ENCODE data around the gene F8.

F8 gene

DNA sequence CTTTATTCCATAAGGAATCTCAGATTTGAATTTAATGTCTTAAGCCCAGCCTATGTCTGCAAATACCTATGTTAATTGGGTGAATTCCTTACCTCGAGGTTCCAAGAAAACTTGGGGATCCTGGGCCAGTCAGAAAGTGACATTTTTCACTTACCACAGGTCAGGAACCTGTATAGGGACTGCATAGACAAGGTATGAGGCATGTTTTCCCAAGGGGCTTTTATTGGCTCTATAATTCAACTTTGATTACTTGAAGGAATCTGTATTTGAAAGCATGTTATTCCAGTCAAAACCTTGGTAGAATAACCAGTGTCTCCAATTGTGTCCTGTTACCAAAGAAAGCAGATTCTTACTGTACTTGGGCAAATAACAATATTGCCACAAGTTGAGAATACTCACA, 208.7 kb downstream of the F8 start:
- DNase-seq (ENCODE audit: low spot score) = no peak

DNA sequence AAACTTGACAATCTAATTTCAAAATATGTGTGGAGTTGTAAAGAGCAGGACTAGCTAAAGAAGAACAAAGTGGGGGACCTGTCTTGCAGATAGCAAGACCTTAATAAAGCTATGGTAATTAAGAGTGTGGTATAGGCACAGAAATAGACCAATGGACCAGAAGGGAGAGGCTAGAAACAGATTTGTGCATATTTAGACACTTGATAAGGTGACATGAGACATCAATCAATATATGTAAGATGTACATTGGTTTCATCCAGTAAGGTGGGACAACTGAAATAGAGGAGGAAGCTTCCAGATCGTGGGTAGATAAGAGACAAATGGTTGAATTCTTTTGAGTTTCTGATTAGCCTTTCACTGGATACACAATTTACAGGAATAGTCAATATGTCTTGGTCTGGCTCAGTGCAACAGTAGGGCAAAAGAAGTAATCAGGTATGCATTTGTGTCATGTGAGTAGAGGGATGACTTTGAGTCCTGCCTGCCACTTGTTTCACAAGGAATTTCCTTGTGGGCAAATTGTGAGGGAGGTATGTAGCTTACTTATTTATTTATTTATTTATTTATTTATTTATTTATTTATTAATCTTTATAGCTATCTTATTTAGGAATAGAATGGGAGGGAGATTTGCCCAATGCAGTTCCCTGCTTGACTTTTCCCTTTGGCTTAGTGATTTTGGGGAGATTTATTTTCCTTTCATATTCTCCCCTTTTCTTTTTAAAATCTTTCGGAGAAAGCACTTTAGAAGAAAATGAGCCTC, 210.0 kb downstream of the F8 start:
- no peak for DNase-seq (ENCODE audit: low spot score)

DNA sequence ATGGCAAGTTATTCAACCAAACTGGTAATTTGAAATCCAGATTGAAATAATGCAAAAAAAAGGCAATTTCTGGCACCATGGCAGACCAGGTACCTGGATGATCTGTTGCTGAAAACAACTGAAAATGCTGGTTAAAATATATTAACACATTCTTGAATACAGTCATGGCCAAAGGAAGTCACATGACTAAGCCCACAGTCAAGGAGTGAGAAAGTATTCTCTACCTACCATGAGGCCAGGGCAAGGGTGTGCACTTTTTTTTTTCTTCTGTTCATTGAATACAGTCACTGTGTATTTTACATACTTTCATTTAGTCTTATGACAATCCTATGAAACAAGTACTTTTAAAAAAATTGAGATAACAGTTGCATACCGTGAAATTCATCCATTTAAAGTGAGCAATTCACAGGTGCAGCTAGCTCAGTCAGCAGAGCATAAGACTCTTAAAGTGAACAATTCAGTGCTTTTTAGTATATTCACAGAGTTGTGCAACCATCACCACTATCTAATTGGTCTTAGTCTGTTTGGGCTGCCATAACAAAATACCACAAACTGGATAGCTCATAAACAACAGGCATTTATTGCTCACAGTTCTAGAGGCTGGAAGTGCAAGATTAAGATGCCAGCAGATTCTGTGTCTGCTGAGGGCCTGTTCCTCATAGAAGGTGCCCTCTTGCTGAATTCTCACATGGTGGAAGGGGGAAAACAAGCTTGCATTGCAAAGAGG, 212.4 kb downstream of the F8 start:
- no peak for DNase-seq (ENCODE audit: low spot score)

DNA sequence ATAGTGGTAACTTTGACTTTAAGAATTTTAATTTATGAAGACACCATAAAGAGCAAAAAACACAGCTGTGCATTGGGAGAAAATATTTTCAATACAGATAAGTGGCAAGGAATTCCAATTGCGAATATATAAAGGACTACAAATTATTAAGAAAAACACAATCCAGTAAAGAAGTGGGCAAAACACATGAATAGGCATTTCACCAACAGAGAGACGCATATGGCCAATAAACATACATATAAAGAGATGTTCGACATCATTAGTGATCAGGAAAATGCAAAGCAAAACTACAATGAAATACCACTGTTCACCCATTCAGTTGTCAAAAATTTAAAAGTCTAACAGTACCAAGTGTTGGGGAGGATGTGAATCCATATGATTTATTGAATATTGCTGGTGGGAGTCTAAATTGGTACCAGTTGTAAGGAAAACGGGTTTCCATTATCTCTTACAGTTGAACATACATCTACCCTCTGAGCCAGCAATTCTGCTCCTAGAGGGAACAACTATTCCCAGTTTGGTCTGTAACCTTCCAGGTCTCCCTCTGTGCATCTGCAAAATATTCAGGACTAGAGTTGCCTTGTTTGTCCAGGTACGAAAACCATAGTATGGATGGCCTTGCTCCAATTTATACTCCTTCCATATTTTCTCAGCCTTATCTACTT, 215.6 kb downstream of the F8 start:
- DNase-seq (ENCODE audit: low spot score) = no peak

- peak; percentile 22 for DNase-seq (ENCODE audit: low spot score)
These were observed 216.8 kb downstream of the F8 start for GRCh38 chrX:154805696-154806091.

DNA sequence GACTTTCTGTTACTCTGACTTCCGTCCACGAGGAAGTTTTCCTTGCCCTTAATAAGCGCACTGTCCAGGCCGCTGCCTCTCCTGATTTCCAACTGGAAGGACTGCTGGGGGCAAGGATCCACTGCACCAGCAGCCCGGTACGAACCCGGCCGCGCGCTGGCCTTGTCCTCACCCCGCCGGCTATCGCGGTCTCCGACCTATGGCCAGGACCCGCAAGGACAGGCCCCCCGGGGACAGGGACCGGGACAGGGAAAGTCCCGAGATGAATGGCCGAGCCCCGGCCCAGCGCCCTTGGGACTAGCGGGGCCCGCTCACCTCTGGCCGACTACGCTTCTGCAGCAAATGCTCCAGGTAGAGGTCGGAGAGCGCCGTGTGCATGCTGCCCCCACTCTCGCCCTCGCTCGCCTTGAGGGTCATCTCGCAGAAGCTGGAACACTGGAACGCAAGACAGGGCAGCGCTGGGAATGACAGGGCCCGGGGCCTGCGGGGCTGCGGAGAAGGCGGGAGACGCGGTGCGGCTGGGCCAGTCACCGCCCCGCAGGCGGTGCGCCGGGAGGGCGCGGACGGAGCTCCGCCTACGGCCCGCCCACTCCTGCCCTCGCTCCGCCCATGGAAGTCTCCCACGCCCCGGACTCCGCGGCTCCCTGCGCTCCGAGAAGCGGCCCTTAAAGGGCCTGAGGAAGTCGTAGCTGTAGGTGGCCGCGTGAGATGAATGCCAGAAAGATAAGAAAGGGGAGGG, 217.4 kb downstream of the F8 start, which contains the start of gene MPP1:
Gene MPP1 (minus strand): TSS at position 529 of the 739 bp plus-strand sequence. CDS start 112 bp downstream, at position 417.
- peak; percentile 92 for DNase-seq (ENCODE audit: low spot score)

DNA sequence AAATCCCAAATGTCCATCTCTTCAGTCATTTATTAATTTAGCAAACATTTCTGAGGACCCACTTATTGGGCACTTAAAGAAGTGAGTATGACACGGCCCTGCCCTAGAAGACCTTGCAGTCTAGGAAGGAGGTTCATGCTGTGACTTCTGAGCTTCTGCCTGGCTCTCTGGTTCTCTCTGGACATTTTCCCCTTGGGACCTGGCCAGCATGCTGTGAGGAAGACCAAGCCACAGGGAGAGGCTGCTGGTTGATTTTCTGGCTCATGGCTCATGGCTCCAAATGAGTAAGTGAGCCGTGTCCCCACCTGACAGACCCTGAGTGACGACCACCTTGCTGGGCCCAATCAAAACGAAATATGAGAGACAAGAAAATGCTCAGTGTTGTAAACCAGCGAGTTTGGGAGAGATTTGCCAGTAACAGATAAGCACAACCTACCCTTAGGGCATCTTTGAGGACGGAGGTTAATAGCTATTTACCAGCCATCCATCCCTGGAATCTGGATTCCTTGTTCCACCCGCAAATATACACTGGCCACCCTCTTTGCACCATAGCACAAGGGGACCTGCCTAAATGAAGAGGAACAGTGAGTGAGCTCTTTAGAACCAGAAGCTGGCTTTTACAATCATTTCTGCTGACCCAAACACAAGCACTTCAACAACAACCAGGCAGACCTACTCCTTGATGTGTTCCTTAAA, 218.1 kb downstream of the F8 start:
- DNase-seq (ENCODE audit: low spot score) = no peak

GRCh38 chrX:154802947-154803346, 219.6 kb downstream of the F8 start:
- DNase-seq (ENCODE audit: low spot score) = no peak

- DNase-seq (ENCODE audit: low spot score) = no peak
These were observed 221.9 kb downstream of the F8 start for GRCh38 chrX:154800478-154801210.

GRCh38 chrX:154799556-154800348, 222.8 kb downstream of the F8 start:
- no peak for DNase-seq (ENCODE audit: low spot score)

DNA sequence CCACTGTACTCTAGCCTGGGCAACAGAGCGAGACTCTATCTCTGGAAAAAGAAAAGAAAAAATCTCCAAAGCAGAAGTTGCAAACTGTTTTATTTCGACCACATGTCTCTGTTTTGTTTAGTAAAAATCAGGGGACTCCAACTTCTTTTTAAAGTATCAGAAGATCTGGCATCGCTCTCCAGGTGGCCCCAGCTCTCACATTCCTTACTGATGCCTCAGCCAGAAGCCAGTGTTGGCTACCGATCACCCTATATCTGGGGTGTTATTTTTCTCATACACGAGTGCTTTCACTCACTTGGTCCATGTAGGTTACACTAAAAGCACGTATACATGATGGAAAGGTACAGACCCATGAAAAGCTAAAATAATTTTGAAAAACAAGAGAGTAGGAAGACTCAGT, 225.5 kb downstream of the F8 start:
- DNase-seq (ENCODE audit: low spot score) = no peak

DNA sequence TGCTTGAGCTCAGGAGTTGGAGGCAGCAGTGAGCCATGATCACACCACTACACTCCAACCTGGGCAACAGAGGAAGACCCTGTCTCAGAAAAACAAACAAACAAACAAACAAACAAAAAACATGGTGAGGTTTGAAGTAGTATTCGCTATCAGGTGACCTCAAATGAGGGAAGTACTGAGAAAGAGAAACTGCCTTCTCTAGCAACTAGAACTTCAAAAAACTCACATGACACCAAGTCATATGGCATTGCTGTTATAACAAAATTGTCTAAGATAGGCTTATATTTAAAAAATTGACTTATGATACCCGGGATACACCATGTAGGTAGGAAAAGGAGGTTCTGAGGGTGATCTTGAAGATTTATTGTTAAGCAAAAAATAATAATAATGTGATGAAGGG, 227.5 kb downstream of the F8 start:
- no peak for DNase-seq (ENCODE audit: low spot score)

DNA sequence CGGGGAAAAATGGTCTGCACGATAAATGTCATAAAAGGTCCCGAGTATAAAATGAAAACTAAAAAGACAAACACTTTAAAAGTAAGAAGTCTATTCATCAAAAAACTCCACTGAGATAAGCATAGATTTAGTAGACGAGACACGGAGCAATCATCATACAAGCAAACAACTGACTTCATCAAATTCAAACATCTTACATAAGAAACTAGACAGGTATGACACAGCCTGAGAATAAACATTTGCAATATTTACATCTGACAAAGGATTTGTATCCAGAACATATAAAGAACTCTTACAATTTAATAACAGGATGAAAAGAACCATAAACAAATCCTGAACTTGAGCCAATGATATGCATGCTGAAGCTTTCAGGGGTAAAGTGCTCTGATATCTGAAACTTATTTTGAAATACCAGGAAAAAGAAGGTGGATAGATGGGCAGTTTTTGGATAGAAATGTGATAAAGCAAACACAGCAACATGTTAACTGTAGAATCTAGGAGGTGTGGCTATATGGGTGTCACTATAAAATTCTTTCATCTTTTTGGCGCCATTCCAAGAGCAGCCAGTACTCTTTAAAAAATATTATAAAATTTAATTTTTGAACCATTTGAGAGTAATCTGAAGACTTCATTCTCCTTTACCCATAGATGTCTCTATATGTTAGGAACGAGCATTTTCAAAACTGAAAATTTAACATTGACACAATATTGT, 229.3 kb downstream of the F8 start:
- no peak for DNase-seq (ENCODE audit: low spot score)

DNA sequence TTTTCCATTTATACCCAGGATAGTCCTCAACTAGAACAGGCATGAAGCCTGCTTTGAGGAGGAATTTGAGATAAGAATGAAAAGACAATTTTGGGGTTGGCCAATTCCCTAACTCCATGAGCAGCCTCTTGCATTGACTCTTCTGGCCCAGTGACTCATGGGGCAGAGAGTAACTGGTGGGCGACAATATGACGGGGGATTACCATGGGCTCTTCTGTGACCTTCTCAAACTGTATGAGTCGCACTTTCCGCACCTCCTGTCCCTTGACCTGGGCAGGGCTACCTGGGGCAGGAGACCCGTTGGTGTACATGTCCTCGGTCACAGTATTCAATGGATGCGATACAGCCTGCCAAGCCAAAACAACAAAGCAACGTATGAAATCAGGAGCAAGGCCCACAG, 230.6 kb downstream of the F8 start:
- no peak for DNase-seq (ENCODE audit: low spot score)

GRCh38 chrX:154791467-154791866, 231.1 kb downstream of the F8 start:
- no peak for DNase-seq (ENCODE audit: low spot score)

All from GM03348 (cell line).